ENCODE results near the gene USP6. TPM values are rescaled to one million over a fixed set of nuclear protein-coding genes. Genes with fewer than 3 reads are reported as not detected.
"Not testable (repeated sequence)": the region's sequence is repeated elsewhere in the genome, so short reads cannot be mapped to it uniquely, and the experiment has no call there.

The USP6 gene
- total RNA-seq, 4 donors from 2014 or later: 0.26 to 0.97 (median 0.63) TPM

DNA sequence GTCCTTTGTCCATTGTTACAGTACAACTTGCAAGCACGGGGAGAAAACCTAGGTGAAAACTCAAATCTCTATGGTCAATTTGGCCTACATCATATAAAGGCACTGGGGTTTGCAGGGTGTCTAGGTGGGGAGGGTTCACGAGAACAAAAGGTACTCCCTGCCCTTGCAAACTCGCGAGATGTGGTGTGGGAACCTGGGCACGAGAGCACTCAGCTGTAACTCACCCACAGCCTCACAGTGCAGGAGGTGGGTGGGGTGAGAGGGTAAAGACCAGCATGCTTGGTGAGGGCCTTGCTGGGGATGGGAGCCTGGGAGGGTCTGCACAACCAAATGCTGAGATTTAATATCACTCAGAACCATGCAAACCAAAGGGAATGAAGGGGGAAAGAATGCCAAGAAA lies 94.3 kb downstream of the USP6 start:
- intact Hi-C loops (cut with DNase I; ENCODE audit: low total_unique reads) (no loop called here), in situ Hi-C loops (cut with MboI; ENCODE audit: low sequenced_read_pairs in 4 of 4) (no loop called here)
- Histone ChIP-seq H3K27me3 (no peaks in the 10 kb centered on the region), H3K27ac (no peak overlapping the region), H3K4me3 (no peak overlapping the region), H3K36me3 (peaks cover 0 to 2% of the 10 kb centered on the region in 2 donors), H3K4me1 (no peaks in the 10 kb centered on the region), H3K9me3 (no peaks in the 10 kb centered on the region)
- ATAC-seq (no peak), DNase-seq (no peak)
- no peak for TF ChIP-seq POLR2A (IDR thresholded peaks at IDR 0.05)
- TF ChIP-seq, protein P1, sequence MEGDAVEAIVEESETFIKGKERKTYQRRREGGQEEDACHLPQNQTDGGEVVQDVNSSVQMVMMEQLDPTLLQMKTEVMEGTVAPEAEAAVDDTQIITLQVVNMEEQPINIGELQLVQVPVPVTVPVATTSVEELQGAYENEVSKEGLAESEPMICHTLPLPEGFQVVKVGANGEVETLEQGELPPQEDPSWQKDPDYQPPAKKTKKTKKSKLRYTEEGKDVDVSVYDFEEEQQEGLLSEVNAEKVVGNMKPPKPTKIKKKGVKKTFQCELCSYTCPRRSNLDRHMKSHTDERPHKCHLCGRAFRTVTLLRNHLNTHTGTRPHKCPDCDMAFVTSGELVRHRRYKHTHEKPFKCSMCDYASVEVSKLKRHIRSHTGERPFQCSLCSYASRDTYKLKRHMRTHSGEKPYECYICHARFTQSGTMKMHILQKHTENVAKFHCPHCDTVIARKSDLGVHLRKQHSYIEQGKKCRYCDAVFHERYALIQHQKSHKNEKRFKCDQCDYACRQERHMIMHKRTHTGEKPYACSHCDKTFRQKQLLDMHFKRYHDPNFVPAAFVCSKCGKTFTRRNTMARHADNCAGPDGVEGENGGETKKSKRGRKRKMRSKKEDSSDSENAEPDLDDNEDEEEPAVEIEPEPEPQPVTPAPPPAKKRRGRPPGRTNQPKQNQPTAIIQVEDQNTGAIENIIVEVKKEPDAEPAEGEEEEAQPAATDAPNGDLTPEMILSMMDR (IDR thresholded peaks at IDR 0.05 in 4 of 5, conservative IDR thresholded peaks at IDR 0.05 in 1 of 5): no peak

GRCh38 chr17:5210614-5211252 lies 94.9 kb downstream of the USP6 start:
- peaks cover 0 to 7% of the 10 kb centered on the region in 2 donors for H3K36me3 ChIP-seq
- no peak overlapping the region for H3K4me3 ChIP-seq
- H3K4me1 ChIP-seq: no peaks in the 10 kb centered on the region
- TF ChIP-seq, protein P1 (IDR thresholded peaks at IDR 0.05 in 4 of 5, conservative IDR thresholded peaks at IDR 0.05 in 1 of 5): no peak
- TF ChIP-seq POLR2A (IDR thresholded peaks at IDR 0.05): no peak
- no peaks in the 10 kb centered on the region for H3K9me3 ChIP-seq
- H3K27ac ChIP-seq: no peak overlapping the region
- ATAC-seq: no peak
- no peaks in the 10 kb centered on the region for H3K27me3 ChIP-seq
- intact Hi-C loops (cut with DNase I; ENCODE audit: low total_unique reads) (no loop called here), in situ Hi-C loops (cut with MboI; ENCODE audit: low sequenced_read_pairs in 4 of 4) (no loop called here)
- DNase-seq: no peak

GRCh38 chr17:5211458-5211857 lies 95.6 kb downstream of the USP6 start:
- H3K9me3 ChIP-seq: no peaks in the 10 kb centered on the region
- H3K36me3 ChIP-seq: peaks cover 0 to 7% of the 10 kb centered on the region in 2 donors
- no peaks in the 10 kb centered on the region for H3K4me1 ChIP-seq
- no peak overlapping the region for H3K4me3 ChIP-seq
- no peak for DNase-seq
- no peak overlapping the region for H3K27ac ChIP-seq
- no peak for ATAC-seq
- intact Hi-C loops (cut with DNase I; ENCODE audit: low total_unique reads) (no loop called here), in situ Hi-C loops (cut with MboI; ENCODE audit: low sequenced_read_pairs in 4 of 4) (no loop called here)
- TF ChIP-seq, protein P1 (IDR thresholded peaks at IDR 0.05 in 4 of 5, conservative IDR thresholded peaks at IDR 0.05 in 1 of 5): no peak
- TF ChIP-seq POLR2A (IDR thresholded peaks at IDR 0.05): no peak
- no peaks in the 10 kb centered on the region for H3K27me3 ChIP-seq

DNA sequence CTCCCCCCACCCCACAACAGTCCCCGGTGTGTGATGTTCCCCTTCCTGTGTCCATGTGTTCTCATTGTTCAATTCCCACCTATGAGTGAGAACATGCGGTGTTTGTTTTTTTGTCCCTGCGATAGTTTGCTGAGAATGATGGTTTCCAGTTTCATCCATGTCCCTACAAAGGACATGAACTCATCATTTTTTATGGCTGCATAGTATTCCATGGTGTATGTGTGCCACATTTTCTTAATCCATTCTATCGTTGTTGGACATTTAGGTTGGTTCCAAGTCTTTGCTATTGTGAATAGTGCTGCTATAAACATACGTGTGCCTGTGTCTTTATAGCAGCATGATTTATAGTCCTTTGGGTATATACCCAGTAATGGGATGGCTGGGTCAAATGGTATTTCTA lies 101.7 kb downstream of the USP6 start:
- H3K4me3 ChIP-seq; H3K9me3 ChIP-seq; H3K36me3 ChIP-seq; DNase-seq; ATAC-seq; H3K27ac ChIP-seq; intact Hi-C loops (cut with DNase I; ENCODE audit: low total_unique reads); in situ Hi-C loops (cut with MboI; ENCODE audit: low sequenced_read_pairs in 4 of 4); H3K4me1 ChIP-seq; H3K27me3 ChIP-seq: not testable (repeated sequence)

GRCh38 chr17:5219536-5219935 lies 103.7 kb downstream of the USP6 start:
- DNase-seq (no peak), ATAC-seq (no peak)
- H3K27me3 ChIP-seq: no peaks in the 10 kb centered on the region
- no peak overlapping the region for H3K27ac ChIP-seq
- intact Hi-C loops (cut with DNase I; ENCODE audit: low total_unique reads) (no loop called here), in situ Hi-C loops (cut with MboI; ENCODE audit: low sequenced_read_pairs in 4 of 4) (no loop called here)
- H3K9me3 ChIP-seq: no peaks in the 10 kb centered on the region
- H3K4me3 ChIP-seq: no peak overlapping the region
- TF ChIP-seq POLR2A (IDR thresholded peaks at IDR 0.05): no peak
- TF ChIP-seq, protein P1 (IDR thresholded peaks at IDR 0.05 in 4 of 5, conservative IDR thresholded peaks at IDR 0.05 in 1 of 5): no peak
- no peaks in the 10 kb centered on the region for H3K4me1 ChIP-seq
- peaks cover 0 to 7% of the 10 kb centered on the region in 2 donors for H3K36me3 ChIP-seq
